ENCODE results near the gene SEPTIN10. TPM values are rescaled to one million over a fixed set of nuclear protein-coding genes. Genes with fewer than 3 reads are reported as not detected.

Gene SEPTIN10
- total and polyA plus RNA-seq, 2 experiments from 2014 or later, result 52.3 to 85.1 TPM

- Histone ChIP-seq H3K27me3 (ENCODE audit: insufficient read depth) (no peaks in the 10 kb centered on the region), H3F3A (replicated peaks; ENCODE audit: low read depth) (no peaks in the 10 kb centered on the region), H4K20me1 (replicated peaks; ENCODE audit: insufficient read depth) (0 out of 2 replicates have a peak, but pooled peaks cover 7% of the 10 kb centered on the region), H3K4me2 (no peak overlapping the region), H3K4me3 (no peak overlapping the region), H3K27ac (ENCODE audit: low read depth) (no peak overlapping the region), H3K9me2 (ENCODE audit: insufficient read depth) (no peaks in the 10 kb centered on the region), H3K4me1 (ENCODE audit: insufficient read depth) (no peaks in the 10 kb centered on the region), H3K36me3 (ENCODE audit: insufficient read depth) (0 out of 2 replicates have a peak, but pooled peaks cover 3% of the 10 kb centered on the region), H3K79me2 (replicated peaks; ENCODE audit: insufficient read depth) (peaks cover 8% of the 10 kb centered on the region; the same call in 1 of the 2 replicates), H2AFZ (no peak overlapping the region)
- no peak for TF ChIP-seq STAT1 (IDR thresholded peaks at IDR 0.05; ENCODE audit: unreplicated experiment)
- Mint-ChIP-seq H3K27ac (no peak overlapping the region; the same call in 1 of the 2 replicates), H3K36me3 (ENCODE audit: low read depth) (peaks cover 4% of the 10 kb centered on the region; the same call in 2 of the 3 replicates), H3K4me3 (no peak overlapping the region), H3K27me3 (ENCODE audit: insufficient read depth, low read depth, poor library complexity) (no peaks in the 10 kb centered on the region), H3K9me3 (no peaks in the 10 kb centered on the region), H3K4me1 (no peaks in the 10 kb centered on the region; the same call in 2 of the 3 replicates)
- no peak for ATAC-seq
- DNase-seq (ENCODE audit: low spot score), result no peak
Observed at GRCh38 chr2:109575373-109575772, 38.4 kb downstream of the SEPTIN10 start.

GRCh38 chr2:109563980-109564550, 49.7 kb downstream of the SEPTIN10 start:
- Histone ChIP-seq H3F3A (replicated peaks; ENCODE audit: low read depth) (no peaks in the 10 kb centered on the region), H3K4me1 (ENCODE audit: insufficient read depth) (no peaks in the 10 kb centered on the region), H3K4me2 (no peak overlapping the region), H3K36me3 (ENCODE audit: insufficient read depth) (0 out of 2 replicates have a peak, but pooled peaks cover 4% of the 10 kb centered on the region), H3K27me3 (ENCODE audit: insufficient read depth) (no peaks in the 10 kb centered on the region), H4K20me1 (replicated peaks; ENCODE audit: insufficient read depth) (no peaks in the 10 kb centered on the region), H3K79me2 (replicated peaks; ENCODE audit: insufficient read depth) (no peaks in the 10 kb centered on the region), H3K9me2 (ENCODE audit: insufficient read depth) (no peaks in the 10 kb centered on the region), H3K4me3 (no peak overlapping the region), H3K27ac (ENCODE audit: low read depth) (no peak overlapping the region), H2AFZ (no peak overlapping the region)
- no peak for ATAC-seq
- no peak for DNase-seq (ENCODE audit: low spot score)
- Mint-ChIP-seq H3K27me3 (ENCODE audit: insufficient read depth, low read depth, poor library complexity) (no peaks in the 10 kb centered on the region), H3K4me3 (no peak overlapping the region), H3K9me3 (no peaks in the 10 kb centered on the region), H3K27ac (no peak overlapping the region), H3K4me1 (no peaks in the 10 kb centered on the region), H3K36me3 (ENCODE audit: low read depth) (peaks cover 36% of the 10 kb centered on the region)
- TF ChIP-seq JUNB (IDR thresholded peaks at IDR 0.05; ENCODE audit: unreplicated experiment) (no peak), EZH2phosphoT487 (IDR thresholded peaks at IDR 0.05; ENCODE audit: unreplicated experiment) (no peak), CTCF (conservative IDR thresholded peaks at IDR 0.05; ENCODE audit: low read depth in 2 of 2) (no peak), NANOG (IDR thresholded peaks at IDR 0.05; ENCODE audit: borderline replicate concordance) (no peak), POLR2AphosphoS5 (IDR thresholded peaks at IDR 0.05; ENCODE audit: low read depth) (no peak), ZNF331 (CRISPR knock-in tag; IDR thresholded peaks at IDR 0.05; ENCODE audit: low read depth) (no peak), CREB1 (CRISPR knock-in tag; IDR thresholded peaks at IDR 0.05; ENCODE audit: low read depth) (no peak), ETS1 (IDR thresholded peaks at IDR 0.05) (no peak), ZNF114 (CRISPR knock-in tag; IDR thresholded peaks at IDR 0.05) (no peak), EZH2 (IDR thresholded peaks at IDR 0.05; ENCODE audit: low read depth, unreplicated experiment) (no peak), REST (IDR thresholded peaks at IDR 0.05; ENCODE audit: unreplicated experiment) (no peak)
